ENCODE data around the gene OVOL1. TPM values are rescaled to one million over a fixed set of nuclear protein-coding genes. Genes with fewer than 3 reads are reported as not detected.

OVOL1 gene
- total RNA-seq (2014; rRNA removed; shearing (Covaris generic)): 0.11 TPM in 2 replicates

DNA sequence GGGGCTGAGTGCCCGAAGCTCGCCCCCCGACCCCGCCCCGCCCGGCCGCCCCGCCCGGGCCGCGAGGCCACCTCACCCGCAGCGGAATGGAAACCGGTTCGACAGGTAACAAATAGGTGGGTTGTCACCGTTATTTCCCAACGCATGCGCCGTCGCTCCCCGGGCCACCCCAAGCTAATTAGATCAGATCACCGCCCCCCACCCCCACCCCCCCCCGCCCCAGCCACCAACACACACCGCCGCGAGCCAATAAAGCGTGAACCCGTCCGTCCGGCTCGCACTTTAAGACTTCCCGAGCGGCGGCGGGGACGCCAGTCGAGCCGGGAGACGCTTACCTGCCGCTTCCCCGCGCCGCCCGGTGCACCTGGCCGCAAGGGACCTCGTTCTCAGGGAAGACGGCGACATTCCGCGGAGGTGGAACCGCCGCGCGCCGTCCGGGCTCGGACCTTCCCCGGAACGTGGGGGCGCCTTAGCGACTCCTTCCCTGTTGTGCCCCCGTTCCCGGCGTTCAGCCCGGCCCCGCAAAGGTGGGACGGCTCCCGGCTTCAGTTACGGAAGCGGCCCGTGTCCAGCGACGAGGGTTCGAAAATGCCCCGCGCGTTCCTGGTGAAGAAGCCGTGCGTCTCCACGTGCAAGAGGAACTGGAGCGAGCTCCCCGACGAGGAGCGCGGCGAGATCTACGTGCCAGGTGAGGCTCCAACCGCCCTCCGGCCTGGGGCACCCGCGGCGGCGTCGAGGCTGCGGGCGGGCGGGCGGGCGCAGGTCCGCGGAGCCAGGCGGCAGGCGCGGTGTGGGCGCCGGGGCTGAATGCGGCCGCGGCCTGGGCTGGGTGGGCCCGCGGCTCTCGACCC is at the start of gene OVOL1:
Gene OVOL1, plus strand, starts transcription at position 278 of the 851 bp plus-strand sequence. Its CDS starts 311 bp downstream, at position 589.

DNA sequence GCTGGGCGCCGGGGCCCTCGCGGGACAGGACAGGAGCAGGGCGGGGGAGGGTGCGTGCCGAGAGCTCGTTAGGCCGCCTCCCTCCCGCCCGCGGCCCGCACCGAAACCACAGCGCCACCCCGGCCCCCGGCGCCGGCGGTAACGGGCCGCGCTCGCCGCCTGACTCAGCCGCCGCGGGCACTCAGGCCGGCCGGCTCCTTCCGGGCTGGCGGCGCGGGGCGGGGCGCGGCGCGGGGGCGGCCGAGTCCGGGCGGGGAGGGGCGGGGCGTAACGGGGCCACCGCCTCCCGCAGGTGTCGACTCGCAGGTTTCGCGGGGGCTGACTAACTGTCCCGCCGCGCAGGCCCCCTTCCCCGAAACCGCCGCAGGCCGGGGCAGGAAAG is 6.1 kb upstream of the OVOL1 start, which contains the start of gene AP5B1:
Gene AP5B1, minus strand, starts transcription at position 207 of the 382 bp plus-strand sequence. CDS start 385 bp downstream, outside the sequence.

DNA sequence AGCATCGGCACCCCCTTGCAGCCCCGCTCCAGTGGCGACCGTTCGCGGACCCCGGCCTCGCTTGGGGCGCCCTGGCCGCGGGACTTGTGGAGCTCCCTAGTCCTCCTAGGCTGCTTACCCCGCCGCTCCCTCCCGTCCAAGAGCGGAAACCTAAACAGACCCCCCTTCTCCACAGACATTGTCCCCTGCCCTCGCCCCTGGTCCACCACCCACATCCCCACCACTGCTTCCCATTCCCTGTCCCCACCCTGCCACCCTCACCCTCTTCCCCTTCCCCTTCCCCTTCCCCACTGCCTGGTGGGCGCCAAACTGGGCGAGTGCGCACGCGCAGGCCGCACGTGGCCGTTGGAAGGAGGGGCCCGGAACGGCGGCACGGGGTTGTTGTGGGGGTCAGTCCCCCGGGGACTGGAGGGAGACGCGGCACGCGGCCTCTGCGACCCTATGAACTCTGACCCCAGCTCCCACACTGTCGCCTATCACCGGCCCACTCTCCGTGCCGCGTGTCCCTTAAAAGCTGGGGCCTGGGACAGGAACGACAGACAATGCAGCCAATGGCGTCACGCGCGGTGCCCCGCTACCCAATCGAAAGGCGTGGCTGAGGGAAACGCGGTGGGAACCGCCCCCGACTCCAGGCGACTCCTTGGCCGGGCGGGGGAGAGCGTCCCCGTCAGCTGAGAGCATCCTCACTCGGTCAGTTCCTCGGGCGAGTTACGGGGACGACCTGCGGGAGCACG is 46.6 kb downstream of the OVOL1 start, which contains the start of gene SNX32:
Gene SNX32, plus strand, starts transcription at position 667 of the 734 bp plus-strand sequence. CDS start 103 bp downstream, outside the sequence.

Other genes with a start within 250 kb of the OVOL1 start
- 205 and 209 TPM in 2 replicates for gene LTBP3, start 228.7 kb upstream of the OVOL1 start, total RNA-seq (2014; rRNA removed; shearing (Covaris generic))
- 93.6 and 98.5 TPM in 2 replicates for gene ZNRD2, start 216.6 kb upstream of the OVOL1 start, total RNA-seq (2014; rRNA removed; shearing (Covaris generic))
- gene FAM89B, start 214.5 kb upstream of the OVOL1 start, total RNA-seq (2014; rRNA removed; shearing (Covaris generic)): 43.3 and 48.4 TPM in 2 replicates
- 147 and 171 TPM in 2 replicates for gene EHBP1L1, start 211.0 kb upstream of the OVOL1 start, total RNA-seq (2014; rRNA removed; shearing (Covaris generic))
- 0.27 and 0.30 TPM in 2 replicates for gene KCNK7, start 191.3 kb upstream of the OVOL1 start, total RNA-seq (2014; rRNA removed; shearing (Covaris generic))
- 32.6 and 44.9 TPM in 2 replicates for gene MAP3K11, start 172.8 kb upstream of the OVOL1 start, total RNA-seq (2014; rRNA removed; shearing (Covaris generic))
- gene PCNX3, start 171.3 kb upstream of the OVOL1 start, total RNA-seq (2014; rRNA removed; shearing (Covaris generic)): 38.1 and 38.7 TPM in 2 replicates
- gene SIPA1, start 149.0 kb upstream of the OVOL1 start, total RNA-seq (2014; rRNA removed; shearing (Covaris generic)): 34.2 and 35.5 TPM in 2 replicates
- 41.8 and 44.5 TPM in 2 replicates for gene RELA, start 124.1 kb upstream of the OVOL1 start, total RNA-seq (2014; rRNA removed; shearing (Covaris generic))
- gene KAT5, start 74.8 kb upstream of the OVOL1 start, total RNA-seq (2014; rRNA removed; shearing (Covaris generic)): 84.3 and 89.4 TPM in 2 replicates
- gene RNASEH2C, start 66.3 kb upstream of the OVOL1 start, total RNA-seq (2014; rRNA removed; shearing (Covaris generic)): 115 and 149 TPM in 2 replicates
- 23.7 and 24.5 TPM in 2 replicates for gene AP5B1, start 6.1 kb upstream of the OVOL1 start, total RNA-seq (2014; rRNA removed; shearing (Covaris generic))
- 0.13 TPM in 1 of 2 replicates, not detected in the other for gene SNX32, start 46.9 kb downstream of the OVOL1 start, total RNA-seq (2014; rRNA removed; shearing (Covaris generic))
- gene CFL1, start 71.1 kb downstream of the OVOL1 start, total RNA-seq (2014; rRNA removed; shearing (Covaris generic)): 2,320 and 2,361 TPM in 2 replicates
- gene MUS81, start 73.4 kb downstream of the OVOL1 start, total RNA-seq (2014; rRNA removed; shearing (Covaris generic)): 94.2 and 103 TPM in 2 replicates
- 11.4 and 16.7 TPM in 2 replicates for gene EFEMP2, start 85.7 kb downstream of the OVOL1 start, total RNA-seq (2014; rRNA removed; shearing (Covaris generic))
- 0.24 and 0.41 TPM in 2 replicates for gene CTSW, start 92.8 kb downstream of the OVOL1 start, total RNA-seq (2014; rRNA removed; shearing (Covaris generic))
- 307 and 389 TPM in 2 replicates for gene FIBP, start 101.4 kb downstream of the OVOL1 start, total RNA-seq (2014; rRNA removed; shearing (Covaris generic))
- 158 and 196 TPM in 2 replicates for gene CCDC85B, start 103.6 kb downstream of the OVOL1 start, total RNA-seq (2014; rRNA removed; shearing (Covaris generic))
- gene FOSL1, start 113.3 kb downstream of the OVOL1 start, total RNA-seq (2014; rRNA removed; shearing (Covaris generic)): 548 and 703 TPM in 2 replicates
- 17.5 and 22.0 TPM in 2 replicates for gene C11orf68, start 132.0 kb downstream of the OVOL1 start, total RNA-seq (2014; rRNA removed; shearing (Covaris generic))
- 837 and 878 TPM in 2 replicates for gene DRAP1, start 132.4 kb downstream of the OVOL1 start, total RNA-seq (2014; rRNA removed; shearing (Covaris generic))
- gene TSGA10IP, start 158.4 kb downstream of the OVOL1 start, total RNA-seq (2014; rRNA removed; shearing (Covaris generic)): not detected in 2 replicates
- 230 and 245 TPM in 2 replicates for gene SART1, start 174.7 kb downstream of the OVOL1 start, total RNA-seq (2014; rRNA removed; shearing (Covaris generic))
- gene EIF1AD, start 215.1 kb downstream of the OVOL1 start, total RNA-seq (2014; rRNA removed; shearing (Covaris generic)): 50.8 and 60.5 TPM in 2 replicates
- 73.9 and 84.0 TPM in 2 replicates for gene BANF1, start 215.4 kb downstream of the OVOL1 start, total RNA-seq (2014; rRNA removed; shearing (Covaris generic))
- gene CST6, start 224.9 kb downstream of the OVOL1 start, total RNA-seq (2014; rRNA removed; shearing (Covaris generic)): 0.19 and 0.91 TPM in 2 replicates
- gene CATSPER1, start 239.4 kb downstream of the OVOL1 start, total RNA-seq (2014; rRNA removed; shearing (Covaris generic)): 9.7 and 11.3 TPM in 2 replicates

Data from A375 (cell line).